ENCODE results near the gene R3HDM4.
"Not testable (repeated sequence)": the region's sequence is repeated elsewhere in the genome, so short reads cannot be mapped to it uniquely, and the experiment has no call there.

Gene R3HDM4

DNA sequence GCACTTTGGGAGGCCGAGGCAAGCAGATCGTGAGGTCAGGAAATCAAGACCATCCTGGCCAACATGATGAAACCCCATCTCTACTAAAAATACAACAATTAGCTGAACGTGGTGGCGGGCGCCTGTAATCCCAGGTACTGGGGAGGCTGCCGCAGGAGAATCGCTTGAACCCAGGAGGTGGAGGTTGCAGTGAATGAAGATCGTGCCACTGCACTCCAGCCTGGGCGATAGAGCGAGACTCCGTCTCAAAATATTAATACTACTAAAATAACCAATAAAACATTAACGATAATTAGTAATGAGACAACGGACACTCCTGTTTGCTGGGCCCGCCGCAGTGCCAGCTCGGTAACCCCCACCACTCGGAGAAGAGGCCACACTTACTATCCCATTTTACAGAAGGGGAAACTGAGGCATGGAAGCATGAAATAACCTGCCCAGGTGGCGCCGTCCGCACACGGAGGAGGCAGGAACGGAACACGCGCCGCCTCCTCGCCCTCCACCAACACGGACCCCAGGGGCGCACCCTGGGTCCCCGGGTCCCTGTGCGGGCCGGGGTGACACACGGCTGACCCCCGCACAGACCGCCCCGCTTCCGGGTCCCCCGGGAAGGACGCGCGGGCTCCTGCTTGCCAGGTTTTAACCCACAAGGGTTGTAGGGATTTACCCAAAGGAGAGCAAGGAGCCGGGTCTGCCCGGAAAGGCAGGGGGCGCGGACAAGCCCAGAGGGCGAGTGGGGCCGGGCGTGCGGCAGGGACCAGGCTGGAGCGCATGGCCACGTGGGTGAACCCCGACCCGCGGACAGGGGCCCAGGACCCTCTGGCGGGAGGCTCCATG lies 1.6 kb downstream of the R3HDM4 start:
- no peak for DNase-seq

DNA sequence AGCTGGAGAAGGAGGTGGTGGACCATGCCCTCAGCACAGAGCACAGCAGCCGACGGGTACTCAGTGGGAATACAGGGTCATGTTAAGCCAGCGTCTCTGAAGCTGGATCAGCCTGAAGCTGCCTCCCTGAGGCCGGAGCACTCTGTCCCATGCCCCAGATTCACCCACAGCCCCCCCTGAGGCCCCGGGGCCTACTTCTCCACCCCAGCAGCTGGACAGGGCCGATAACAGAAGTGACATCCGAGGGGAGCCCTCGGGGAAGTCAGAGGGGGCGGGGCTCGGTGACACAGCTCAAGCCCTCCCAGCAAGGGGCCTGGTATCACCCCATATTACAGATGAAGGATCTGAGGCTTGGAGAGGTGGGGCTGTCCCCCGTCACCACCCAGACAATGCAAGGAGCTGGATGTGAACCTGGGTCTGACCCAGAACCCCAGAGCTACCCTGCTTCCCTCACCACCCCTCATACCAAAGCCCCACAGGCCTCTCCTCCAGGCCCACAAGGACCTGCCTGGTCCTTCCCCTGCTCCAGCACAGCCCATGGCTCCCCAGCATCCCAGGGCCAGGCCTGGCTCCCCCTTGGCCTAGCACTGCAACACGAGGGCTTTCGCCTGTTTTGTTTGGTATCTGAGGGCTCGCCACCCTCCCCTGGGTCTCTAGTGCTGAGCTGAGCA lies 5.7 kb downstream of the R3HDM4 start:
- no peak for DNase-seq

DNA sequence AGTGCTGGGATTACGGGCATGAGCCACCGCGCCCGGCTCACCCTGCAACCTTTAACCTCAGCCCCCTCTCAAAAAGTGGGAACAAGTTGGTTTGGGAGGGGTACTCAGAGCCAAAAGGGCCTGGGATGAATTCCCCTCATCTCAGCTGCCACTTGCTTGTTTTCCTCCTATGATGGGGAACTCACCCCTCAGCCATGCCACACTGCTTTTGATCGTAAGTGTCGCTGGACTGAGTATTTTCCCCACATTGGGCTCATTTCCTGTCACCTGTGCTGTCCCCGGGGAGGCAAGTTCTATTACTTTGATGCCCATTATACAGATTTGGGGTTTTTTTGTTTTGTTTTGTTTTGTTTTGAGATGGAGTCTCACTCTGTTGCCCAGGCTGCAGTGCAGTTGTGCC lies 6.5 kb downstream of the R3HDM4 start:
- DNase-seq, result no peak

DNA sequence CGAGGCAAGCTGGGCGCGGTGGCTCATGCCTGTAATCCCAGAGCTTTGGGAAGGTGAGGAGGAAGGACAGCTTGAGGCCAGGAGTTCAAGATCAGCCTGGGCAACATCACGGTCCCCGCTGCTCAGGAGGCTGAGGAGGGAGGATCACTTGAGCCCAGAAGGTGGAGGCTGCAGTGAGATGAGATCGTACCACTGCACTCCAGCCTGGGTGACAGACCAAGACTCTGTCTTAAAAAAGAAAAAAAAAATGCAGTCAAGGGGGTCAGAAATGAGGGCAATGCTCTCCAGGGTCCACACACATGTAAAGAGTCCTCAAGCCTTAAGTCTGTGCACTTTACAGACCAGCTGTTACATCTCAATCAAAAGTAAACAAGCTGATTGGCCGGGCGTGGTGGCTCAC lies 8.5 kb downstream of the R3HDM4 start:
- DNase-seq, result no peak

DNA sequence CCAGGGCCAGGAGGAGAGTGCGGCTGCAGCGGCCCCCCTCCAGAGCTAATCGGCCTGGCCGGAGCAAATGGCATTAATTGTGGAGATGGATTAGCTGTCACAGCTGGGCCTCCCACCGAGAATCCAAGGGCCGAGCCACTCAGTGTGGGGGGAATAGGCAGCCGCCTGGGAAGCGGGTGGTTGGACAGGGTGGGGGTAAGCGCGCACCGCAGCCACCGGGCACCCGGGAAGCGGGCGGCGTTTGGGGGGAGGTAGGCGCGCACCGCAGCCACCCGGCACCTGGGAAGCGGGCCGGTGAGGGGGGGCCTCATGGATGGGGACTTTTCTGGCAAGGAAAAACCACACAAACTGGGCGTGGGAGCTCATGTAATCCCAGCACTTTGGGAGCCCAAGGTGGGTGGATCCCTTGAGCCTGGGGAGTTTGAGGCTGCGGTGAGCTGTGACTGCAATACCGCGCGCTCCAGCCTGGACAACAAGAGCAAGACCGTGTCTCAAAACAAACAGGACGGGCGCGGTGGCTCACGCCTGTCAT lies 9.7 kb downstream of the R3HDM4 start:
- no peak for DNase-seq

DNA sequence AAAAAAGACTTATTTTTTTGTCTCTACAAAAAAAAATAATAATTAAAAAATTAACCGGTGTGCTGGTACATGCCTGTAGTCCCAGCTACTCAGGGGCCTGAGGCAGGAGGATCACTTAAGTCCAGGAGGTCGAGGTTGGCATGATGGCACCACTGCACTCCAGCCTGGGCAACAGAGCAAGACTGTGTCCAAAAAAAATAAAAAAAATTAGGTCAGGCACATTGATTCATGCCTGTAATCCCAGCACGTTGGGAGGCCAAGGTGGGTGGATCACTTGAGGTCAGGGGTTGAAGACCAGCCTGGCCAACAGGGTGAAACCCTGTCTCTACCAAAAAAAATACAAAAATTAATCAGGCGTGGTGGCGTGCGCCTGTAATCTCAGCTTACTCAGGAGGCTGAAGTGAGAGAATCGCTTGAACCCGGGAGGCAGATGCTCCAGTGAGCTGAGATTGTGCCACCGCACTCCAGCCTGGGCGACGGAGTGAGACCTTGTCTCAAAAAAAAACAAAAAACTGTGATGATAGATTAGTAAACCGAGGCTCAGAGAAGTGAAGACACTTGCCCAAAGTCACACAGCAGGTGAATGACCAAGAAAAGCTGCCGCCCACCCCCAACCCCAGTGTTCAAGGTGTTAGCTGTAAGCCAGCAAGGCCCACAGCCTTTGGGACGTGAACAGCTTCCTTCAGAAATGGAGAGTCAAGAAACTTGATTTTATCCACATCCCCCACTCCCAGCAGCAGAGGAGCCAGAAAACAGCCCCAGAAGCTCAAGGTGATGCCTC lies 10.4 kb downstream of the R3HDM4 start:
- no peak for DNase-seq

DNA sequence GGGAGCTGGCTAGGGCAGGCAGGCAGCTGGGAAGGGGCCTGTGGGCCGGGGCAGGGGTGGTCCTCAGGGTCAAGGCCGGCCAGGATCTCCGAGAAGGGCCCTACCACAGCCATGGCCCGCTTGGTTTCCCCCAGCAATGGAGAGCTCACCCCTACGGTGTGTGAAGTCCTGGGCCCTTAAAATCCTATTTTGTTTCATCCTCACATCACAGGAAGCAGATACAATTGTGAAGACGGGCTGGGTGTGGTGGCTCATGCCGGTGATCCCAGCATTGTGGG lies 11.0 kb downstream of the R3HDM4 start:
- DNase-seq, result no peak

DNA sequence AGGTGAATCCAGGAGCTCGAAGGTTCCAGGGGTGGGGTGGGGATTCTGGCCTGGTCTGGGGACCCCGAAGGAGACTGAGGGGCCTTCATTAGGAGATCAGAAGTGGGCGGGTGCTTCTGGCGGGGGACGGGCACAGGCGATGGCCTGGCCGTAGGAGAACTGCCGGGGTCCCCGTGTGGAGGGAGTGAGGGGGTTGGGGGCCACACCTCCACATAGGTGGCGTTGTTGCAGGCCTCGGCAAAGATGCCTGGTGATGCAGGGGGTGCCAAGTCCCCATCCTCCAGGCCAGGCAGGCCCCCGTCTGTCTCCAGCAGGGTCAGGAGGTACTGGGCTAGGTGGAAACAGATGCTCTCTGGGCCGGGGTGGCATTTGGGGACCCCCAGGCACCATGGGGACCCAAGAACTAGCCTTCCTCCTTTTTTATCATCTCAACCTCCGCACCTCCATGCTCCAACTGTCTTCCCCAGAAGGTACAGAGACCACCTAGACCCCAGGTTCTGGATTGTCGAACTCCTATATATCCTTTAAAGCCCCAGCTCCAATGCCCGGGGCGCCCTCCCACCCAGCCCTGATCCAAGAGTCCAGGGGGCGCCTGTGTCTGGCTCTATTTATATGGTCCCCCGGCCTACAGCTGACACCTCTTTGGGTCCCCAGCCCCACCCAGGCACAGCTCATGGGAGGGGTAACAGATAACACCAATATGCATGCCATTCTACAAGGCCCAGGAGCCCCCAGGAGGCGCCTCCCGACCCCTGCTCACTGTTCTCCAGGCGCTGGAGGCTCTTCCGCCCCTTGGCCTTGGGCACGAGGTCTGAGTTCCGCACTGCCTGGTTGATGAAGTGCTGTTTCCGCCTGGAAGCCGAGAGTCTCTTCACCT lies 11.6 kb downstream of the R3HDM4 start:
- DNase-seq, result no peak

DNA sequence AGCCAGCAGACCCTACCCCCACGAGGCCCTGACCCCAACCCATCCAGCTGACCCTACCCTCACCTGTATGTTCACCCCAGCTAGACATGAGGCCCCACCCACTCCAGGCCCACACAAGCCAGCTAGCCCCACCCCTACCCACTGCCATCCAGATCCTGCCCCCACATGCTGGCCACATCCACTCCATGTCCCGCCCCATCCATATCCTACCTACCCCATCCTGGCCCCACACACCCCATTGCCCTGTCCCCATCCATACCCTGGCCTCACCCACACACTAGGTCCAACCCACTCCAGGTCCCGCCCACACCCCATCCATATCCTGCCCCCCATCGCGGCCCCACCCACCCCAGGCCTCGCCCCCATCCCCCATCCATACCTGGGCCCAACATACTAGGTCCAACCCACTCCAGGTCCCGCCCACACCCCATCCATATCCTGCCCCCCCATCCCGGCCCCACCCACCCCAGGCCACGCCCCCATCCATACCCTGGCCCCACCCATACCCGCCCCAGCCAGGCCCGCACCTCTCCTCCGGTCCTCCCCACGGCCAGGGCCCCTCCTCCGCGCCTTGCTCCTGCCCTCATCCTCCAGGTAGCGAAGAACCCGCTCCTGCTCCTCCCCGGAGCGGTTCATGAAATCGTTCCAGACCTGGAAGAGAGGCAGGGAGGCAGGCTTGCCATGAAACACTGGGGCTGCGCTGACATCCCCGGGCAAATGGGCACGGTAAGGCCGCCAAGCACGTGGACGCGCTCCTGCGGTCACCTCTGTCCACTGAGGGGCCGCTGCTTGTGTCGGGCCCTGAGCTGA lies 12.5 kb downstream of the R3HDM4 start:
- DNase-seq, result no peak

DNA sequence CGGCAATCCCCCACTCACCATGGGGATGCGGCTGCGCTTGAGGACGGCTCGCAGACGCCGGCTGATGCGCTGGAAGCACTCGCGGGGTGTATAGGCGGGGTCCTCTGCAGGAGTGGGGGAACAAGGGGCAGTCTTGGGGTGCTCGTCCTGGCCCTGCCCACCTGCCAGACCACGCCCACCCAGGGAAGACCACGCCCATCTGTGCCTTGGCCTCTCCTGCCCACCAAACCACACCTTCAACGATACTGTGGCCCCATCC lies 13.0 kb downstream of the R3HDM4 start:
- DNase-seq, result no peak

DNA sequence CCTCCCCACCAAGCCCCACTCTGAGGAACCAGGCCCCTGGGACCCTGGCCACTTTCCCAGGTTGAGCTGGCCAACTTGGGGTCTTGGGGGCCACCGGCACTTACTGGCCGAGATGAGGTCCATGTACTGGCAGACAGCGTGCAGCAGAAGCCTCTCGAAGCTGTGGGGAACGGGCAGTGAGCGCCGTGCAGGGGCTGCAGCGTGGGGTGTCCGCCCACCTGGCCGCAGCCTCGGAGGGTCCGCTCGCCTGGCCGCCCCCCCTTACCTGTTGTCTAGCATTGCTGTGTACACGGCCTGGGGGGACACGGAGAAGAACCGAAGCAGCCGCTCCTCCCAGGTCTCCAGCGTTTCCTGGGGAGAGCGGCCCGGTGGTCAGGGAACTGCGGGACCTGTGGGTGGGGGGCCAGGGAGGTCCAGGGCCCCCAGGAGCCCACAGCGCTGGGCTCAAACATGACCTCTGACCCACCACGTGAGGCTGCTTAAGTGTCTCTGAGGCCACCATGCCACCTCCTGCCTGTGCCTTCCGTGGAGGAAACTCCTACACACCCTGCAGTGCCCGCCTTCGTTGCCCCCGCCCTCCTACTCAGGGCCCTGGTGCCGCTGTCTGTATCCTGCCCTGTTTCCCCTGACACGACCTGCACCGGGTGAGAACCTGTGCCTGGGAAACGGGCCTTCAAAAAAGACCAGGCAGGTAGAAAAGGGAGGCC lies 13.5 kb downstream of the R3HDM4 start:
- DNase-seq, result no peak

DNA sequence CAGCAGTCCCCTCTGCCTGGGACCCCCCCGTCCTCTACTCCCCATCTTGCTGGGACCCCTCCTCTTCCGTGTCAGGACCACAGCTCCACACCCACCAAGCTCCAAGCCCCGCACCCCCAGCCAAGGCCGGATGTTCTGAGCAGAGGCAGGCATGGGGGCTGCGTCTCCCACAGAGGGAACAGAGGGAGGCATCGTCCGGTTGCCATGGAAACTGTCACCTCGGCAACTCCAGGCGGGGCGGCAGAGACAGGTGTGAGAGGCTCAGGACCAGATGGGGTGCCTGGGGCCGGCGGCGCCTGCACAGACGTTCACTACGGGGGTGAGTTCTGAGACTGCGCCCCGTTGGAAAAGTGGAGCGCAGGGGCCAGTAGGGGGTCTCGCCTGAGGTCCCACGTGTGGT lies 14.4 kb downstream of the R3HDM4 start:
- peak in 1 of 5 donors; percentile 38 for DNase-seq

DNA sequence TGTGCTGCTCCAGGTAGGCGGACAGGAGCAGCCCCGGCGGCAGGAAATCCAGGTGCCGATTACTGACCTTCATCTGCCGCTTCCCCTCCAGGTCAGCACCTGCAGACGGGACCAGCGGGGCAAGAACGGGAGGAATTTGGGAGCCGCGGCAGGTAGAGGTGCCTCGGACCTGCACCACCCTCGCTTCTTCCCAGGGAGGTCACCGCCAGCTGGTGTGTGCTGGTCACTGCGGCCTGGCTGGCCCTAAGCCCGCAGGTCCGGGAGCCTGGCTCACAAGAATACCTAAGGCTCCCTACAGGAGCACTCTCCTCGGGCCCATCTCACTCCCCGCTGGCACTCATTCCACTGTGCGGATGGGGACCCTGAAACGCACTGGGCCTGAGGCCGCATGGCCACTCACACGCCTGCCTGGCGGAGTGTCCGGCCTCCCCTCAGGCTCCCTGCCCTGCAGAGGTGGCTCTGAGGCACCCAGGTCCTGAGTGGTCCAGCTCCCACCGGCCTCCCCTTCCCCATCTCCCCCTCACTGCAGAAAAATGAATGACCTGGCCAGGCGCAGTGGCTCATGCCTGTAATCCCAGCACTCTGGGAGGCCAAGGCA lies 15.5 kb downstream of the R3HDM4 start:
- no peak for DNase-seq

DNA sequence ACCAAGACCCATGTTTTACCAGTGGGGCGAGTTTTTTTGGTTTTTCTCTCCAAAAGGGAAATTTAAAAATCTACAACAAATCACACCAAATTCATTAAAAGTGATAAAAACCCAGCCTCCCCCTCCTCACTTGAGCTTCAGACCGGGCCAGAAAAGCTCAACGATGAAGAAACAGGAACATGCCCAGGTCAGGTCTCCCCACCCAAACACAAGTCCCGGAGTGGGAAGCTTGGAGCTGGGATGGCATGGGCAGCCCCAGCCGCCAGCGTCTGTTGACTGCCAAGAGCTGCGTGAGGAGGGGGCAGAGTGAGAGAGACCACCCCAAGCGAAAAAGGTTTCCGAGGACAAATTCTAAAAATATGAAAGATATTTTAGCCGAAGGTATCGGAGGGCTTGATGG lies 16.0 kb downstream of the R3HDM4 start:
- no peak for DNase-seq

DNA sequence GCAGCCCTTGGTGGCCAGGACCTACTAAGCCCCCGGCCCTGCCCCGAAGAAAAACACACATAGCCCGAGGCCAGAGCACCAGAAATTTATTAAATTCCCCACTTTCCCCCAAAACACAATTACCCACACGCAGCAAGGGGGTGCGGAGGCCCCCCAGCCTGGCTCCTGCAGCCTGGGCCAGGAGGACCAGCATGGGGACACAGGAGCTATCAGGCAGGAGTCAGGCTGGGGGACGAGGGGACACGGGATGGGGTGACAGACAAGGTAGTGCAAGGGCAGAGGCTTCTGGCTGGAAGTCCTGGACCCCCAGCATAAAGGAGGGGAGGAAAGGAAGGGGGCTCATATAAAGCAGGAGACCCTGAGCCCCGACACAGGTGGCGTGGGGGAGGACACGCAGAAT lies 16.6 kb downstream of the R3HDM4 start:
- no peak for DNase-seq

DNA sequence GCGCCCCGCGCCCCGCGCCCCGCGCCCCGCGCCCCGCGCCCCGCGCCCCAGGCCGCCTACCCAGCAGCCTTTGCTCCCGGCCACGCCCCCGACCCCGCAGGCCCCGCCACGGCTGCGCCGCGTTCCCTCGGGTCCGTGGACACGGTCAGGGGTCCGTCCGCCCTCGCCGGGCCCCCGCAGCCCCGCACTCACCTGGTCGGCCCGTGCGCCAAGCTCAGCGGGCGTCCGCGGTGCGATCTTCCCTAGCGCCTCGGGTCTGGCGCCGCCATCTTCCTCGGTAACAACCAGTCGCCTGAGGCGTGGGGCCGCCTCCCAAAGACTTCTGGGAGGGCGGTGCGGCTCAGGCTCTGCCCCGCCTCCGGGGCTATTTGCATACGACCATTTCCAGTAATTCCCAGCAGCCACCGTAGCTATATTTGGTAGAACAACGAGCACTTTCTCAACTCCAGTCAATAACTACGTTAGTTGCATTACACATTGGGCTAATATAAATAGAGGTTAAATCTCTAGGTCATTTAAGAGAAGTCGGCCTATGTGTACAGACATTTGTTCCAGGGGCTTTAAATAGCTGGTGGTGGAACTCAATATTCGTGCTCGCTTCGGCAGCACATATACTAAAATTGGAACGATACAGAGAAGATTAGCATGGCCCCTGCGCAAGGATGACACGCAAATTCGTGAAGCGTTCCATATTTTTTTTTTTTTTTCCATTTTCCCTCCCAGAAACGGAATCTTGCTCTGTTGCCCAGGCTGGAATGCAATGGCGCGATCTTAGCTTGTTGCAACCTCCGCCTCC lies 19.9 kb downstream of the R3HDM4 start, which contains the start of the genes MED16 and RNU6-9:
Gene MED16, minus strand, starts transcription at position 294 of the 796 bp plus-strand sequence. CDS start 2,056 bp downstream, outside the sequence.
Gene RNU6-9, plus strand, starts transcription at position 591 of the 796 bp plus-strand sequence.
- peak; percentile 84 to 95 (median 89) for DNase-seq

DNA sequence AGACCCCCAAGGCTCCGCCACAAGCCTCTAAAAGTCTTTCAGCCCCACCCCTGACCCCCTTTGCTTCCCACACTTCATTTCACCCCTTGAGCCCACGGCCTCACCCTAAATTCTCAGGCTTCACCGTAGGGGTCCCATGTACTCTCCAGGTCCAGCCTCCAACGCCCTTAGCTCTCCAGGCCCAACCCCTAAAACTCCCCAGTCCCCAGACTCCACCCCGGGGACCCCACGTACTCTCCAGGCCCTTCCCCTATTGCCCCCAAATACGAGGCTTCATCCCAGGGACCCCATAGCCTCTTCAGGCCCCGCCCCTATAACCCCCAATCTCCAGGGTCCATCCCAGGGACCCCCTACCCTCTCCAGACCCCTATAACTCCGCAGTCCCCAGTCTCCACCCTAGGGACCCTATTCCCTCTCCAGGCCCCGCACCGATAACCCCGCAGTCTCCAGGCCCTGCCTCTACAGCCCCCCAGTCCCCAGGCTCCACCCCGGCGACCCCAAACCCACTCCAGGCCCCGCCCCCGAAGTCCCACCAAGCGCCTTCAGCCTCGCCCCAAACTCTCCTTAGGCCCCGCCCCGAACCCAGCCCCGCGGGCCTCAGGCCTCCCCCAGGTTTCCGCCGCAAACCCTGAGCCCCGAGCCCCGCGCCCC lies 20.7 kb downstream of the R3HDM4 start:
- DNase-seq, result no peak

DNA sequence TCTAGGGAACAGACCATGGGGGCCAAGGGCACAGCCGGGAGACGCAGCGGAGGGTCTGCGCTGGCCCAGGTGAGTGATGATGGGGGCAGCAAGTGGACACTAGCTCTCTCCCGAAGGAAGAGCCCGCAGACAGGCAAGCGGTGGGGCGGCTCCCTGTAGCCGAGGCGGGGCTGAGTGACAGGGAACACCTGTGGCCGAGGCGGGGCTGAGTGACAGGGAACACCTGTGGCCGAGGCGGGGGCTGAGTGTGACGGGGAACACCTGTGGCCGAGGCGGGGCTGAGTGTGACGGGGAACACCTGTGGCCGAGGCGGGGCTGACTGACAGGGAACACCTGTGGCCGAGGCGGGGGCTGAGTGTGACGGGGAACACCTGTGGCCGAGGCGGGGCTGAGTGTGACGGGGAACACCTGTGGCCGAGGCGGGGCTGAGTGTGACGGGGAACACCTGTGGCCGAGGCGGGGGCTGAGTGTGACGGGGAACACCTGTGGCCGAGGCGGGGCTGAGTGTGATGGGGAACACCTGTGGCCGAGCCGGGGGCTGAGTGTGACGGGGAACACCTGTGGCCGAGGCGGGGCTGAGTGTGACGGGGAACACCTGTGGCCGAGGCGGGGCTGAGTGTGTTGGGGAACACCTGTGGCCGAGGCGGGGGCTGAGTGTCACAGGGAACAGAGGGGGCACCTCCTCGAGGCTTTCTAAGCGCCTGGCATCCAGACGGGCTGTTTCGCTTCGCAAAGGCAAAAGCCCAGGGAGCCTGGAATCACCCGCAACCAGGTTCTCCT lies 21.4 kb downstream of the R3HDM4 start:
- not testable (repeated sequence) for DNase-seq

All from T-helper 1 cell (primary cell).